Measurements from ENCODE around the gene GZF1.

The GZF1 gene

GRCh38 chr20:23332467-23332866, 29.5 kb upstream of the GZF1 start:
- H3K4me3 ChIP-seq (ENCODE audit: low read length), result no peak overlapping the region
- no peak for TF ChIP-seq CTCF (IDR thresholded peaks at IDR 0.05; ENCODE audit: insufficient read depth, low read depth, low read length, missing control alignments)
- peak; percentile 4 for DNase-seq (ENCODE audit: low read depth)

- DNase-seq (ENCODE audit: low read depth), result no peak
- TF ChIP-seq CTCF (IDR thresholded peaks at IDR 0.05; ENCODE audit: insufficient read depth, low read depth, low read length, missing control alignments), result no peak
- H3K4me3 ChIP-seq (ENCODE audit: low read length), result no peak overlapping the region
Measured at GRCh38 chr20:23334111-23334510, 27.9 kb upstream of the GZF1 start.

GRCh38 chr20:23335521-23335920, 26.5 kb upstream of the GZF1 start:
- DNase-seq (ENCODE audit: low read depth), result no peak
- no peak overlapping the region for H3K4me3 ChIP-seq (ENCODE audit: low read length)
- TF ChIP-seq CTCF (IDR thresholded peaks at IDR 0.05; ENCODE audit: insufficient read depth, low read depth, low read length, missing control alignments), result no peak

- H3K4me3 ChIP-seq (ENCODE audit: low read length), result no peak overlapping the region
- DNase-seq (ENCODE audit: low read depth), result no peak
- no peak for TF ChIP-seq CTCF (IDR thresholded peaks at IDR 0.05; ENCODE audit: insufficient read depth, low read depth, low read length, missing control alignments)
Measured at GRCh38 chr20:23336476-23336875, 25.5 kb upstream of the GZF1 start.

GRCh38 chr20:23337312-23337711, 24.7 kb upstream of the GZF1 start:
- no peak for TF ChIP-seq CTCF (IDR thresholded peaks at IDR 0.05; ENCODE audit: insufficient read depth, low read depth, low read length, missing control alignments)
- no peak for DNase-seq (ENCODE audit: low read depth)
- no peak overlapping the region for H3K4me3 ChIP-seq (ENCODE audit: low read length)

GRCh38 chr20:23339986-23340385, 22.0 kb upstream of the GZF1 start:
- DNase-seq (ENCODE audit: low read depth), result no peak
- H3K4me3 ChIP-seq (ENCODE audit: low read length), result no peak overlapping the region
- no peak for TF ChIP-seq CTCF (IDR thresholded peaks at IDR 0.05; ENCODE audit: insufficient read depth, low read depth, low read length, missing control alignments)

- no peak overlapping the region for H3K4me3 ChIP-seq (ENCODE audit: low read length)
- peak; percentile 84 for DNase-seq (ENCODE audit: low read depth)
- TF ChIP-seq CTCF (IDR thresholded peaks at IDR 0.05; ENCODE audit: insufficient read depth, low read depth, low read length, missing control alignments), result peak; percentile 82
Measured at GRCh38 chr20:23340524-23340923, 21.5 kb upstream of the GZF1 start.

All from epithelial cell of esophagus (primary cell).